ENCODE measurements around the gene GTF2IRD2.
"Not testable (repeated sequence)": the region's sequence is repeated elsewhere in the genome, so short reads cannot be mapped to it uniquely, and the experiment has no call there.

GTF2IRD2 gene

DNA sequence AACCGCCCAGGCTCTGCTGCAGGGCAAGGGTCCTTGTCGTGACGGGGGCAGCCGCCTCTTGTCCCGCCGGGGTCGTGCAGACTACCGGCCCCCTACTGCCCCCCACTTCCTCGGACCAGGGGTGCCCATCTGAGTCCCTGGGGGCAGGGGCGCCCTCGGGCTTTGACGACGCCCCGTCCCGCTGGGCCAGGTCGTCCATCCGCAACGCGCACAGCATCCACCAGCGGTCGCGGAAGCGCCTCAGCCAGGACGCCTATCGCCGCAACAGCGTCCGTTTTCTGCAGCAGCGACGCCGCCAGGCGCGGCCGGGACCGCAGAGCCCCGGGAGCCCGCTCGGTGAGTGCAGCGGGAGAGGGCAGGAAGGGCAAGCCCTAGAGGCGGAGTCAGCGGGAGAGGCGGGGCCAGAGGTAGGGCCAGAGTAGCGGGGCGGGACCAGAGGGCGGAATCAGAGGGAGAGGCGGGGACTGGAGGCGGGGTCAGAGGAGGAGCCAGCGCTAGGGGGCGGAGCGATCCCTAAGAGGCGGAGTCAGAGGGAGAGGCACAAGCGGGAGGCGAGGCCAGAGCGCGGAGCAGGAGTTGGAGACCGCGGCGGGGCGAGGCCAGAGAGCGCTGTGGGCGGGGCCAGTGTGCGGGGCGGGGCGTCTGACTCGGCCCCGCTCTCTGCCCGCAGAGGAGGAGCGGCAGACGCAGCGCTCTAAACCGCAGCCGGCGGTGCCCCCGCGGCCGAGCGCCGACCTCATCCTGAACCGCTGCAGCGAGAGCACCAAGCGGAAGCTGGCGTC is 62.8 kb downstream of the GTF2IRD2 start:
- peak; percentile 81 for DNase-seq (ENCODE audit: low spot score)

DNA sequence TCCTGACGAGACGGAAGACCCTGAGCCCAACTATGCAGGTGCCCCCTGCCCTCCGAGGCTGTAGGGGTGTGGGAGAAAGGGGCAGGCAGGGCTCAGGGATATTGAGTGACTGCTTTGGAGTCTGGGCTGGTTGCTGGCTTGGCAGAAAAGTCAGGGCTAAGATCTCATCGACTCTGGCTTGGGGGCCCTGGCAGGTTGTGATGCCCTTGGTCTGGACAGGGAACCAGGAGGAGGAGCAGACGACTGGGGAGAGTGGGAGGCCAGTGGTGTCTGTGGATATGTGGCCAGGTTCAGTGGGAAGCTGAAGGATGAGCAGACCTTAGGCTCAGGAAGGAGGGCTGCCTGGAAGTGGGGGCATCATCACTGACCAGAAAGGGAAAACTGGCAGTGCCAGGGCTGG is 67.8 kb downstream of the GTF2IRD2 start:
- not testable (repeated sequence) for DNase-seq (ENCODE audit: low spot score)

DNA sequence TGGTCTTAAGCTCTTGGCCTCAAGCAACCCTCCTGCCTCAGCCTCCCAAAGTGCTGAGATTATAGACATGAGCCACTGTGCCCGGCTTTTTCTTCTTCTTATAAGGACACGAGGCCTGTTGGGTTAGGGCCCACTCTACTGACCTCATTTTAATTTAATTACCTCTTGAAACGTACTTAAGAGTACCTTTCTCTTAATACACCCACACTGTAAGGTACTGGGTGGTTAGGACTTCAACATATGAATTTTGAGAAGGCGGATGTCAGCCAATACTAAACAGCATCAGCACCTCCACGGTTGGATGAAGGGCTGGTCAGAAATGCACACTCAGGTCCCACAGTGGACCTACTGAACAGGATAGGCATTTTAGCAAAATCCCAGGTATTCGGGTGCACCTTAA is 69.7 kb downstream of the GTF2IRD2 start:
- not testable (repeated sequence) for DNase-seq (ENCODE audit: low spot score)

DNA sequence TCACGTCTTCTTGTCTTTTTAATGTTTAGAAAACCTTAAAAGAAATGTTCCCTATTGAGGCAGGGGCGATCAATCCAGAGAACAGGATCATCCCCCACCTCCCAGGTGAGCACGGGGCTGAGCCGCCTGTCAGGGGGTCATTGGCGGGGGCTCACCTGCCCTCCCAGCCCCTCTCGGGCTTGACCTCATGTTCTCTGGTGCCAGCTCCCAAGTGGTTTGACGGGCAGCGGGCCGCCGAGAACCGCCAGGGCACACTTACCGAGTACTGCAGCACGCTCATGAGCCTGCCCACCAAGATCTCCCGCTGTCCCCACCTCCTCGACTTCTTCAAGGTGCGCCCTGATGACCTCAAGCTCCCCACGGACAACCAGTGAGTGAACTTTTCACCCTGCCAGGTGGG is 72.4 kb downstream of the GTF2IRD2 start:
- not testable (repeated sequence) for DNase-seq (ENCODE audit: low spot score)

DNA sequence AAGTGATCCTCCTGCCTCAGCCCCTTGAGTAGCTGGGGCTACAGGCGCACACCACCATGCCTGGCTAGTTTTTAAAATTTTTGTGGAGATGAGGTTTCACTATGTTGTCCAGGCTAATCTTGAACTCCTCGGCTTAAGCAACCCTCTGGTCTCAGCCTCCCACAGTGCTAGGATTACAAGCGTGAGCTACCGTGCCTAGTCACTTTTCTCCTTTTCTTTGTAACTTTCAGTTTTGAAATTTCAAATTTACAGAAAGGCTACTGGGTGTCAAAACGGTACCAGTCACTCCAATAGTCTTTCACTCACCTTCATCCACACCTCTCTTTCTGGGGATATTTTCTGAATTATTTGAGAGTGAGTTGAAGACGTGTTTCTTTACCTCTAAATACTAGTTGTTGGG is 76.3 kb downstream of the GTF2IRD2 start:
- not testable (repeated sequence) for DNase-seq (ENCODE audit: low spot score)

DNA sequence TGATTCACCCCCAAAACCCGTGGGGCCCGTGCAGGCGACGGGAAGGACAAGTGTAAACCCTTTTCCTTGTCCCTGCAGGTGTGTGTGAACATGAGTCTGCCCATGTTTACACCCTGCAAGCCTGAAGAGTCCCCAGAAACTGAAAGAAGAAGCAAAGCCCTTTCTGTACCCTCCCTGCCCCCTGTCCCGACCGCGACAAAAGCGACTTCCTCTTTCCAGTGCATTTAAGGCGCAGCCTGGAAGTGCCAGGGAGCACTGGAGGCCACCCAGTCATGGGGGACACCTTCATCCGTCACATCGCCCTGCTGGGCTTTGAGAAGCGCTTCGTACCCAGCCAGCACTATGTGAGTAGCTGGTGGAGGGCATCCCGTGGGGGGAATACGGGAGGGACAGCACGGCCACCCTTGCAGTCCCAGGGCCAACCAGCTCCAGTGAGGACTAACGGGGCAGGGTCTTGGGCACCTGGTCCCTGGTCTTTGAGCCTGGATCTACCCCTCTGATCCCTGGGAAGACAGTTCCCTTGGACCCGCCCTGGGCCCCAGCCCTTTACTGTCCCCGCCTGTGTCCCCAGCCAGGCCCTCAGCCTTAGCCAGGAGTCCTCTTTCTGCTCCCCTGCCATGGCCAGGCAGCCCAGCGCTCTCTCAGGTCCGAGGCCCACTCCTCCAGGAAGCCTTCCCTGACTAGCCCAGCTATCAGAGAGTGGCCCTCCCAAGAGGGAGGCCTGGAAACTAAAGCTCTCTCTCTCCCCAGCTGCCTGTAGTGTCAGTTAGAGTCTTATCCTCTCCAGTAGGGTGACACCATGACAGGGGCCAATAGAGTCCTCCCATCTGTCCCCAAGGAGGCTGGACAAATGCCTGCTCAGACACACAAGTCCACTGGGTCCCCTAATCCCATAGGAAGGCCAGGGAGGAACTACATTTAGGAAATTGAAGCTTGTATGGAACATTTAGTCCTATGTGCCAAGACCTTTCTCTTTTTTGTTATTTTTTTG is 77.3 kb downstream of the GTF2IRD2 start, which contains the start of gene NCF1:
Gene NCF1, plus strand, starts transcription at position 252 of the 991 bp plus-strand sequence. Its CDS starts 21 bp downstream, at position 273.
- not testable (repeated sequence) for DNase-seq (ENCODE audit: low spot score)

DNA sequence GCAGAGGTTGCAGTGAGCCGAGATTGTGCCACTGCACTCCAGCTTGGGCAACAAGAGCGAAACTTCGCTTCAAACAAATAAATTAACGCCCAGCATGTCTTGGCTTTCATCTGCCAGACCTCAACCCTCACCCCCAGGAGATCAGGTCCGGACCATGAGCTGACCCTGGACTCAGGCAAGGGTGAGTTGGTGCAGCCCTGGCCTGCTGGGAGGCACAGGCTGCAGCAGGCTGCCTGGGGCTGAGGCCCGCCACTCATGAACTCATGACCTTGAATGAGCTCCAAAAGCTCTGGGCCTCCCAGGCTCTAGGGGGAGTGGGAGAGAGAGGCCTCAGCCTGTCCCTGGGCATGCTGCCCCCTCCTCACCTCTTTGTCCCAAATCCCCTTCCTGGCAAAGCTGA is 79.3 kb downstream of the GTF2IRD2 start:
- not testable (repeated sequence) for DNase-seq (ENCODE audit: low spot score)

DNA sequence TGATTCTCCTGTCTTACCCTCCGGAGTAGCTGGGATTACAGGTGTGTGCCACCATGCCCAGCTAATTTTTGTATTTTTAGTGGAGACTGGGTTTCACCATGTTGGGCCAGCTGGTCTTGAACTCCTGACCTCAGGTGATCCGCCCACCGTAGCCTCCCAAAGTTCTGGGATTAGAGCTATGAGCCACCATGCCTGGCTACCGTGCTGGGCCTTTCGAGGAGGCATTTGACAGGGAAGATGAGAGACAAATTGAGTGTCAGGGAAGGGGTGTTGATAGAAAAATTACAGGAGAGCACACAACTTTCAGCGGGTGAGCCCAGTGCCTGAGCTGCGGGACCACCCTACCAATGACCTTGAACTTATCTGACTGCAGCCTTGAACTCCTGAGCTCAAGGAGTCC is 81.3 kb downstream of the GTF2IRD2 start:
- DNase-seq (ENCODE audit: low spot score), result not testable (repeated sequence)

DNA sequence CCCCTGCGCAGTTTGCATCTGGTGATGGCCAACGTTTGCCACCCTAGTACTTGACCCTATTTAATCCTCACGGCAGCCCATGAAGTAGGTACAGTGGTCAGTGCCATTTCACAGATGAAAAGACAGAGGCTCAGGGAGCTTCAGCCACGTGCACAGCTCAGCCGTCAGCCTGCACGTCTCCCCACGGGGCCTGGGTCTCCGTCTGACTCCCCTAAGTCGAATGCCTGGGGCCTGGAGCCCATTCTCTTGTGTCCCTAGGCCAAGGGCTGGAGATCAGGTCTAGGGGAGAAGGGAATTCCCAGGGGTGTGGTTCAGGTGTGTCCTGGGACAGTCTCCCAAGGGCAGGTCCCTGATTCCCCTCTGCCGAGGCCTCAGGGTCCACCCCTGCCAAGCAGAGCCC is 84.4 kb downstream of the GTF2IRD2 start:
- not testable (repeated sequence) for DNase-seq (ENCODE audit: low spot score)

DNA sequence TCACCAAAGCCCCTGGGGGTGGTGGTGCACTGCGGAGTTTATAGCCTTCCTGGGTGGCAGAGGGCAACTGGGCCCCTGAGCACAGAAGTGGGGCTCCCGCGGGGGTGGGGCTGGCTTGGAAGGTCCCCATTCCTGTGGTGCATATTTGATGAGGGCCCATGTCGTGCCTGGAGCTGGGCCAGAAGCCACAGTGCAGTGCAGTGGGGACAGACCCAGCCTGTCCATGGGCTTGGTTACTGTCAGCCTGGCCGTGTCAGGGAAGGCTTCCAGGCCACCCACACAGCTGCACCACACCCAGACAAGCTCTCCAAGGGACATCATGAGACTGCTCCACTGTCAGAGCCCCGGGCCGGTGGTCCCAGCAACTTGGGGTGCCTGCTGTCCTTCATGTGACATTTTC is 84.9 kb downstream of the GTF2IRD2 start:
- DNase-seq (ENCODE audit: low spot score), result not testable (repeated sequence)

DNA sequence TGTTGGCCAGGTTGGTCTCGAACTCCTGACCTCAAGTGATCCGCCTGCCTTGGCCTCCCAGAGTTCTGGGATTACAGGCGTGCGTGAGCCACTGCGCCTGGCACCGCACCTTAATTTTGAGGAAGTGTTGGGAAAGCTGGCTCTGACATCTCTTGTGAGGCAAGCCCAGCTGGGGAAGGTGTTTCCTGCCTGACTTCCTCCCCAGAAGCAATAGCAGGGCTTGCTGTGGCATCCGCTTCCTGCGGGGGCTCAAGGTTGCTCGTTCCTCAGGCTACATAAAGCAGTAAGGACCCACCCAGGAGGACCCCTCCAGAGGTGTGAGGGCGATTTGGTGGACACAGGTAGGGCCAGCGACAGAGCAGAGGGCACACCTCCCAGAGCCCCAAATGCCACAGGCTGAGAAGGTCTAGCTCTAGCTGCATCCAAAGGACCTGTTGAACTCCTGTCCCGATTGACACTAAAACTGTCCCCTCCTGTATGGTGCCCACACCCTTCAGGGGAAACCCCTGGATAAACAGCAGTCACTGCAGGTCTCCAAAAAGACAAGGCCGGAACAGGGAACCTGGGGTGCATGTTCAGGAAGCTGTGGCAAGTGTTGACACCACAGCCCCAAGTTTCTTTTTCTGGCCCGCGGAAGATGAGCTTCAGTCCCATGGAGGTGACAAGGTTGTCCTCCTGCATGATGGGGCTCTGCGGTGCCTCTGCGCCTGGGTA is 86.0 kb downstream of the GTF2IRD2 start:
- DNase-seq (ENCODE audit: low spot score), result not testable (repeated sequence)

DNA sequence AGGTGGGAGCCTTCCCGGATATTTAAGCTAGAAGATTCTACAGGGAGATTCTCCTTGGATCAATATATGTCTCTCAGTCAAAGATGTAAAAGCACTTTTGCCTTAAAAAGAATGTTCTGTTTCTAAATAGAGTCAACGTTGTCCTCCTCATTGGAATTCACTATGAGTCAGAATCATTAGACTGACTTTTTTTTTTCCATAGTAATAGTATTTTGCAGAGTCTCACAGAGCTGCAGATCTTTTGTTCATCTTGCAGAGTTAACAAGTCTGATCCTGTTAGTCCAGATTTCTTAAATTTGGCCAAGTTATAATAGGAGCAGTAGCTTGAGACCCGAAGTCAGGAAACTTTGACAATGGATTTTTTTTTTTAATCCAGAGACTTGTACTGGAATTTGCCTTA is 92.4 kb downstream of the GTF2IRD2 start:
- not testable (repeated sequence) for DNase-seq (ENCODE audit: low spot score)

DNA sequence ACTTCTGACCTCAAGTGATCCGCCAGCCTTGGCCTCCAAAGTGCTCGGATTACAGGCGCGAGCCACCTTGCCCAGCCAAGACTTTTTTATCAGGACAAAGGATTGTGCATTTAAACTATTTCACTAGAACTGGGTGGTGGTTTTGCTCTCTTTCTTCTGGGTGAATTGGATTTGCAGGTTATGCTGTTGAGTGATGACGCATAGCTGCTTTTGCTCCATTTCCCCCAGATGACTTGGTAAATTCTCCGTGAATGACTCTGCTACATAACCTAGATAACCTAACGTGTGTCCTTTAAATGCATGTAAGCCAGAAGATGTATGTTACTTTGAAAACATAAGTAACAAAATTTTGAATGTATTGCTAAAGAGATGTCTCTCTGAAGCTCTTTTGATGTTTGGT is 93.1 kb downstream of the GTF2IRD2 start:
- DNase-seq (ENCODE audit: low spot score), result not testable (repeated sequence)

DNA sequence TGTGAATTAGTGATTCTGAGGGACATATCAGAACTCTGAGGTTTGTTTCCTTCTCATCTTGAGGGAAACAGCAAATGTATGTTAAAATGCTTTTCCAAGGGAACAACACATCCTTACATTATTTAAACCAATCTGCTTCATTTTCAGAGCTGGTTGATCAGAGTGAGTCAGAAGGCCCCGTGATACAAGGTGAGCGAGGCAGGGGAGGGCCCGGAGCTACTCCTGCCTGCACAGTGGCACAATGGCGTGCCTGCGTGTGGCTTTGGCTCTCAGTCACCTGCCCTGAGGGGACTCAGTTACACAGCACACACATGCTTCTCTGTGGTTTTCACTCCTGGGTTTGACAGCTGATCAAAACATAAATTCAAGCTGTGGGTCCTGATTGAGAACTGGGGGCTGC is 94.7 kb downstream of the GTF2IRD2 start:
- DNase-seq (ENCODE audit: low spot score), result not testable (repeated sequence)

DNA sequence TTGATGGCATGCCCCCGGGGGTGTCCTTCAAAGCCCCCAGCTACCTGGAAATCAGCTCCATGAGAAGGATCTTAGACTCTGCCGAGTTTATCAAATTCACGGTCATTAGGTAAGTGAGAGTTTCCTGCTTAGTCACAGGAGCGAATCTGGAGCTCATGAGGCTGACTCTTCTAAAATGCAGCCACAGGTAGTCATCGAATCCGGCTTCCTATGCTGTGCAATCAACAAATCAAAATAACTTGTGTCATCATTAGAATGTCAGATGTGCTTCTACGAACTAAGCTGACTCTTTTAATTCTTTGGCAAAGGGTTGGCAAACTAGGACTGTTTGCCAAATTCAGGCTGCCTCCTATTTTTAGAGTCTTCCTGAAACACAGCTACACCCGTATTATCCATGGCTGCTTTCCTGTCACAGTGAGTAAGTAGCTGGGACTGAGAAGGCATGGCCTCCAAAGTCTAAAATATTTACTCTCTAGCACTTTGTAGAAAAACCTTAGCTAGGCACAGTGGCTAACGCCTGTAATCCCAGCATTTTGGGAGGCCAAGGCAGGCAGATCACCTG is 97.4 kb downstream of the GTF2IRD2 start:
- not testable (repeated sequence) for DNase-seq (ENCODE audit: low spot score)
